ENCODE data around the gene CNGB1. TPM values are rescaled to one million over a fixed set of nuclear protein-coding genes. Genes with fewer than 3 reads are reported as not detected.
"Not testable (repeated sequence)": the region's sequence is repeated elsewhere in the genome, so short reads cannot be mapped to it uniquely, and the experiment has no call there.

CNGB1 gene
- total RNA-seq, 2 experiments from 2014 or later: not detected

DNA sequence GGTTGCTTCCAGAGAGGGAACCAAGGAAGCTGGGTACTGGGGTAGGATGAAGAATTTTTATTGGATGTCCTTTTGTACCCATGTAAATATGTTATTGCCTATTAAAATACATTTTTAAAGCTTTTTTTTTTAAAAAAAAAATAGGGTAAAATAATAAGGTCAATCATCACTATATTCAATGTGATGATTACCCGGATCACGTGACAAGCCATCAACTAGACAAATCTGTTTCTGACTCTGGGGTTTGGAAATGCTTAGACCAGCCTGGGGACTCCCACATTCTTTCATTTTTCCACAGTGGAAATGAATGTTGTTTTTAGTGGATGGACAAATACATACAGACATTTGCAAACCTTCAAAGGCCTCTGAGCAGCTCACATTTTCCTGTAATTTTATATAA is 88.7 kb downstream of the CNGB1 start:
- no peak overlapping the region for H3K4me3 Mint-ChIP-seq
- no peaks in the 10 kb centered on the region for H3K36me3 Mint-ChIP-seq
- H3K27ac Mint-ChIP-seq: no peak overlapping the region
- H3K4me1 Mint-ChIP-seq: no peaks in the 10 kb centered on the region
- no peak for DNase-seq
- H3K9me3 Mint-ChIP-seq: no peaks in the 10 kb centered on the region
- H3K27me3 Mint-ChIP-seq: peaks cover 42% of the 10 kb centered on the region

DNA sequence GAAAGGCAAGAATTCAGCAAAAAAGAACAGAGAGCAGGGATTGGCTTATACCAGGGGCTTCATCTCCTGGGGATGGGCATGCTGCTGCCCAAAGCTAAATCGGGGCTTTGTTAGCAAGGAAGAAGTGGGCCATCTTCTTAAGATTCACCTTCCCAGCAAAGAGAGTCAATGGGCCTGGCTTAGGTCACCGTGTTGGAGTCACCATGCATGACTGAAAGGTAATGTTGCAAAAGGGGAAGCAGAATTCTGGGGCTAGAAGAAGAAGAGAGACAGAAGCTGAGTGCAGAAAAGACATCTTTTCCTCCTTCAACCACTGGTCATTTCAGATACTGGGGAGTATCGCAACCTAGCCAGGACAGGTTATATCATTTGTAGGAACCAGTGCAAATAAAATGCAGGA is 92.3 kb downstream of the CNGB1 start:
- Mint-ChIP-seq H3K9me3 (no peaks in the 10 kb centered on the region), H3K4me3 (no peak overlapping the region), H3K4me1 (no peaks in the 10 kb centered on the region), H3K27ac (no peak overlapping the region), H3K36me3 (no peaks in the 10 kb centered on the region), H3K27me3 (peaks cover 13% of the 10 kb centered on the region)
- no peak for DNase-seq

DNA sequence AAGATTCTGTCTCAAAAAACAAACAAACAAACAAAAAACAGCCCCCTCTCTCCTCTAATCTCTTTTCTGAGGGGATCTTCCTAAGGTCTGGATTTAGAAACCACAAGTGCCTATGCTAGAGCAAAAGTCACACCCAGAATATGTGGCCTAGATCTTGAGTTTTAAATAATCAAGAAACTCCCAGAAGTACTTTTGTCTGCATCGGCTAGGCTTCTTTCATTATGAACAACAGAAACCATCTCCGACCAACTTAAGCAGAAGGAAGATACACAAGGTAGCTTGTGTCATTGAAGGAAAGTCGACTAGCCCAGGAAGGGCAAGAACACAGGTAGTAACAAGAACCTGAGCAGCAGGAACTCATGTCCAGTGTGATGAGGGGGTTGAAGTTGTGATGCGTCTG is 94.7 kb downstream of the CNGB1 start:
- H3K36me3 Mint-ChIP-seq: no peaks in the 10 kb centered on the region
- H3K27me3 Mint-ChIP-seq: peaks cover 10% of the 10 kb centered on the region
- DNase-seq: no peak
- no peak overlapping the region for H3K27ac Mint-ChIP-seq
- no peak overlapping the region for H3K4me3 Mint-ChIP-seq
- H3K4me1 Mint-ChIP-seq: peaks cover 3% of the 10 kb centered on the region
- no peaks in the 10 kb centered on the region for H3K9me3 Mint-ChIP-seq

DNA sequence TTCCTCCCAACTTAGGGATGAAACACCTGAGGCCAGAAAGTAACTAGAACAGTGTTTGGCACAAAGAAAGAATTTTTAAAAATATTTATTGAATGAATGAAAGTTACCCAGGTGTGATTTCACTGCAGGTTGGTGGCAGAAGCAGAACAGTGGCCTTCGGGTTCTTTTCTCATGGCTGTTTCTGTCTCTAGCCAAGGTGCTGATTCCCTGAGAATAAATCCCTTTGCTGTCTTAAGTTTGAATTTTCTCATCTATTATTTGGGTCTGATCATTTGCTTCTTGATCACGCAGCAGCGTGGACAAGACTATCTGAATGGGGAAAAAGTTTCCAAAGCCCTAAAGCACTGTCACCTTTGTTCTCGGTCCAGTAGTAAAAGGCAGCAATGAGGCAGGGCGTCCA is 95.6 kb downstream of the CNGB1 start:
- no peak for DNase-seq
- H3K27me3 Mint-ChIP-seq: peaks cover 10% of the 10 kb centered on the region
- H3K27ac Mint-ChIP-seq: no peak overlapping the region
- no peaks in the 10 kb centered on the region for H3K36me3 Mint-ChIP-seq
- no peaks in the 10 kb centered on the region for H3K9me3 Mint-ChIP-seq
- peaks cover 3% of the 10 kb centered on the region for H3K4me1 Mint-ChIP-seq
- no peak overlapping the region for H3K4me3 Mint-ChIP-seq

DNA sequence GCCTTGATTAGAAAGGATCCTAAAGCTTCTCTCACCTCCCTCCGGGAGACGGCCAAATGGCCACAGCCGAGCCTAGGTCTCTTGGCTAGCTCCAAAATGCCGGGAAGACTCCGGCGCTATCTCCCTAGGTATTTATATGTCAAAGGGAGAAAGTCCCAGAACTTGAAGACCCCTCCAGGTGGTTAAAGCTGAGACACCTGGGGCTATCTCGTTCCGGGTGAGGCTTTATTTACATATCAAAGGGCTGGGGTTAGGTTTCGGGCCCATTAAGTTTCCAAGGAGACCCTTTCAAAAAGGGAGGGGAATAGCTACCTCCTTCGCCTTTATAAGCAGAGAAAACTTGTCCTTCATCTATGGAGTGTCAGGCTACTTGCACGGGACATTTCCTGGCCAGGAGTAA is 97.7 kb downstream of the CNGB1 start:
- no peak overlapping the region for H3K27ac Mint-ChIP-seq
- no peak overlapping the region for H3K4me3 Mint-ChIP-seq
- no peak for DNase-seq
- peaks cover 10% of the 10 kb centered on the region for H3K27me3 Mint-ChIP-seq
- H3K4me1 Mint-ChIP-seq: peaks cover 3% of the 10 kb centered on the region
- H3K36me3 Mint-ChIP-seq: no peaks in the 10 kb centered on the region
- no peaks in the 10 kb centered on the region for H3K9me3 Mint-ChIP-seq

DNA sequence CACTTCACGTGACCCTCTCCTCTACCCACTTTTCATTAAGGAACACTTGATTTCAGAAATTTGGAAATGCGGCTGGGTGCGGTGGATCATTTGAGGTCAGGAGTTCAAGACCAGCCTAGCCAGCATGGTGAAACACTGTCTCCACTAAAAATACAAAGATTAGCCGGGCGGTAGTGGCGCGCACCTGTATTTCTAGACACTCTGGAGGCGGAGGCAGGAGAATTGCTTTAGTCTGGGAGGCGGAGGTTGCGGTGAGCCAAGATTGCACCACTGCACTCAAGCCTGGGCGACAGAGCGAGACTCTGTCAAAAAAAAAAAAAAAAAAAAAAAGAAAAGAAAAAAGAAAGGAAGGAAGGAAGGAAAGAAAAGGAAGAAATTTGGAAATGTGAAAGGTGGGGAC is 98.2 kb downstream of the CNGB1 start:
- DNase-seq, H3K27me3 Mint-ChIP-seq, H3K9me3 Mint-ChIP-seq, H3K4me3 Mint-ChIP-seq, H3K27ac Mint-ChIP-seq, H3K36me3 Mint-ChIP-seq, H3K4me1 Mint-ChIP-seq: not testable (repeated sequence)

DNA sequence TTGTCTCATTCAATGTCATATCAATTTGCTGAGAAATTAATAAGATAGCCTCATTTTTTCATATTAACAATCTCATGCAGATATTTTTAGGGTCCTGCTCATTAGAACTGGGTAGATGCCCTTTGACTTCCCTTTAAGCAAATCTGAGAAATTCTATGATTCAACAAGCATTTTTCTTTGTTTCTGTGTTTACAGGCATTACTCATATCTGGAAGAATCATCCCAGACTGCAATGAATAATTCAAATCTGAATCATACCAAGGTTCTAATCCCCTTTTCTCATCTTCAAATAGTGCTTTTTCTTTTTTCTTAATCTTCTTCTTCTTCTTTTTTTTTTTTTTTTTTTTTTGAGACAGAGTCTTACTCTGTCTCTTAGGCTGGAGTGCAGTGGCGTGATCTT is 99.5 kb downstream of the CNGB1 start:
- Mint-ChIP-seq H3K4me3 (no peak overlapping the region), H3K27me3 (peaks cover 10% of the 10 kb centered on the region), H3K27ac (no peak overlapping the region), H3K36me3 (no peaks in the 10 kb centered on the region), H3K9me3 (no peaks in the 10 kb centered on the region), H3K4me1 (peaks cover 3% of the 10 kb centered on the region)
- no peak for DNase-seq

DNA sequence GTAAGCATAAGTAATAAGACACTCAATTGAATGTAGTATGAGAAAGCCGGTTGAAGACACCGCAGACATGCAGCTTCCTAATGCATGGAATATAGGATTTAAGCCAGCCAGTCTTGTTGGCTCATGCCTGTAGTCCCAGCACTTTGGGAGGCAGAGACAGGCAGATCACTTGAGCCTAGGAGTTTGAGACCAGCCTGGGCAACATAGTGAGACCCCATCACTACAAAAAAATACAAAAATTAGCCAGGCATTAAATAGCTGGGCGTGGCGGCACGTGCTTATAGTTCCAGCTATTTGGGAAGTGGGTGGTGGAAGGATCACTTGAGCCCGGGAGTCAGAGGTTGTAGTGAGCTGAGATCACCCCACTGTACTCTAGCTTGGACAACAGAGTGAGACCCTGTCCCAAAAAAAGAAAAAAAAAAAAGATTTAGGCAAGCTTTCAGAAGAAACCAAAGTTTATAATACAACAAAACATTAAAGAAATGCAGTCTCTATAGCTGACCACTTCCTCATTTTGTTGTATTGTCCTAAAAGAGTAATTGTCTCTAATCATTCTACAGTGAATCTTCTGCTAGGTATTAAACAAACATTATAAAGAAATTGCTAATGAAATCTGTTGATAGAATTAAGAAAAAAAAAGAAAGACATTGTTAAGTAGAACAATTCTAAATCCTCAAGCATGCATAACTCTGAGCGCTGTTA is 100.0 kb downstream of the CNGB1 start:
- H3K36me3 Mint-ChIP-seq: no peaks in the 10 kb centered on the region
- H3K27ac Mint-ChIP-seq: no peak overlapping the region
- H3K4me3 Mint-ChIP-seq: no peak overlapping the region
- peaks cover 10% of the 10 kb centered on the region for H3K27me3 Mint-ChIP-seq
- H3K9me3 Mint-ChIP-seq: no peaks in the 10 kb centered on the region
- no peak for DNase-seq
- peaks cover 3% of the 10 kb centered on the region for H3K4me1 Mint-ChIP-seq

DNA sequence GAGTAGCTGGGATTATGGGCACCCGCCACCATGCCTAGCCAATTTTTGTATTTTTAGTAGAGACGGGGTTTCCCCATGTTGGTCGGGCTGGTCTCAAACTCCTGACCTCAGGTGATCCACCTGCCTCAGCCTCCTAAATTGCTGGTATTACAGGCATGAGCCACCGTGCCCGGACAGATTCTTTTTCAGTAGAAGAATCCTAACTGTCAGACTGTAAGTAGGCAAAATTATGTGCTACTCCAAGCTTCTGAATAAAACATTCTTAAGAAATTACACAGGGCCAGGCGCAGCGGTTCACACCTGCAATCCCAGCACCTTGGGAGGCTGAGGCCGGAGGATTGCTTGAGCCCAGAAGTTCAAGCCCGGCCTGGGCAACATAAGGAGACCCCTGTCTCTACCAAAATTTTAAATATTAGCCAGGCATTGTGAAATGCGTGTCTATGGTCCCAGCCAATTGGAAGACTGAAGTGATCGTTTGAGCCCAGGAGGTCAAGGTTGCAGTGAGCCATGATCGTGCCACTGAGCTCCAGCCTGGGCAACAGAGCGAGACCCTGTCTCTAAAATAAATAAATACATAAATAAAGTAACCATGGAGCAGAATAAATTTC is 101.9 kb downstream of the CNGB1 start:
- no peak overlapping the region for H3K4me3 Mint-ChIP-seq

DNA sequence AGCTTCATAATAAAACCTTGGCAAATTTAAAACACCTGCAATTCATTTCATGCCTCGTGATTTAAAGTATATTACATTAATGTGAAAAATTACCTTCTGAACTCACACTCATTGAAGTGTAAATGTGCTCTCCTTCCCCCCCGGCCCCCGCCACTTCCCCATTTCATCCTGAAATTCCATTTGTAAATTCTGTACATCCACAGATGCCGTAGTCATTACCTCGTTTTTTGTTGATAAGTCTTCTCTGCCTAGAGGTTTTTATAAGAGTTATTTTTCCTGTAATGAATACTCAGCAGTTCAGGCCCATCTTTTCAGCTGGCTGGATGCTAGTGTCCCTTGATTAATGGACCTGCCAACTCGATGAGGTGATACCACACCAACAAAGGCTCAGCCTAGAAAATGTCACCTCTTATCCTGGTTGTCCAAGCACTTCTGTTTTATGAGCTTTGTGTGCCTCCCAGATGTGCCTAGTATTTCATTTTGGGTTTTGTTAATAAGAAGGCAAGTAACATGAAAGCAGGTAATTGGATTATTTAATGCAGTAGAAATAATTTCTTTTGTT is 103.8 kb downstream of the CNGB1 start:
- Mint-ChIP-seq H3K27ac (no peak overlapping the region), H3K27me3 (peaks cover 12% of the 10 kb centered on the region), H3K9me3 (no peaks in the 10 kb centered on the region), H3K36me3 (no peaks in the 10 kb centered on the region), H3K4me1 (peaks cover 3% of the 10 kb centered on the region), H3K4me3 (no peak overlapping the region)
- DNase-seq: no peak

More for the DNA sequence above, 101.9 kb downstream of the CNGB1 start:
- peaks cover 10% of the 10 kb centered on the region for H3K27me3 Mint-ChIP-seq
- no peaks in the 10 kb centered on the region for H3K36me3 Mint-ChIP-seq
- no peaks in the 10 kb centered on the region for H3K9me3 Mint-ChIP-seq
- peaks cover 3% of the 10 kb centered on the region for H3K4me1 Mint-ChIP-seq
- H3K27ac Mint-ChIP-seq: no peak overlapping the region
- no peak for DNase-seq

DNA sequence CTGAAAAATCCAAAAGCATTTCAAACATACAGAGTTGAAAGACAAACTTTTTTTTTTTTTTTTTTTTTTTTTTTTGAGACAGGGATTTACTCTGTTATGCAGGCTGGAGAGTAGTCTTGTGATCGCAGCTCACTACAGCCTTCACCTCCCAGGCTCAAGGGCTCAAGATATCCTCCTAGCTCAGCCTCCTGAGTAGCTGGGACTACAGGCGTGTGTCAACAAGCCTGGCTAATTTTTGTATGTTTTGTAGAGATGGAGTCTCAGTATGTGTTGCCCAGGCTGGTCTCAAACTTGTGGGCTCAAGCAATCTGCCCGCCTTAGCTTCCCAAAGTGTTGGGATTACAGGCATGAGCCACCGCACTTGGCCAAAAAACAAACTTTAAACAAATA is 104.4 kb downstream of the CNGB1 start:
- H3K9me3 Mint-ChIP-seq: no peaks in the 10 kb centered on the region
- H3K4me1 Mint-ChIP-seq: peaks cover 3% of the 10 kb centered on the region
- no peaks in the 10 kb centered on the region for H3K36me3 Mint-ChIP-seq
- H3K27me3 Mint-ChIP-seq: peaks cover 9% of the 10 kb centered on the region
- H3K4me3 Mint-ChIP-seq: no peak overlapping the region
- no peak for DNase-seq
- H3K27ac Mint-ChIP-seq: no peak overlapping the region

DNA sequence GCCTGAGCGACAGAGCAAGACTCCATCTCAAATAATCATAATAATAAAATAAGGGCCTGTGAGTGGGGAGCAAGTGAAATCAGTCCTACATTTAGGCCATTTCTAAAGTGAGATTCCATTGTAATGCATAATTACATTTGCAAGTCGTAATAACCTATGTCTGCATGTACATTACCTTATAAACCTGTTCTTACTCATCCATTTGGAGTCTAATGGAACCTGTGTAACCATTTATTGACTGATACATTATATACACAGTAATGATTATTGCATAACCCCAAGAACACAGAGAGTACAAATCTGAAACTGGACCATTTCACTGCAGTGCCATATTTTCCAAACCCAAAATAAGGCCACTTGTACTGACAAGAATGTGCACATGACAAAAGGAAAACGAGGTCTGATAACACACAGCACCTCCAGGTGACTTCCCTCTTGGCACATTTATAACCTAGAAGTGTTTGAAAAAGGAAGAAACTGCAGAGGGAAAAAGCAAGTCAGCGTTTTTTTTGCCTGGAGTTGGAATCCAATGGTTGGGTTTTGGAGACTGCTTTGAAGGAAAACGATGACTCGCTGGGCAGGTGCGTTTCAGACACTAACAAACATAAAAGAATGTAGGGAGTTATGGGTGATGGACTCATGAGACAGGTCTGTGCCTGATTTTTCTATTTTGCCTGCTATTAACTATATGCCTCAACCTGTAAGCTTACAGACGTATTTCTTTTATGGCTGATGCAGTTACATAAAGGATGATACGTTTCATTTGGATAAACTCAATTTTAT is 105.0 kb downstream of the CNGB1 start:
- no peak overlapping the region for H3K27ac Mint-ChIP-seq

DNA sequence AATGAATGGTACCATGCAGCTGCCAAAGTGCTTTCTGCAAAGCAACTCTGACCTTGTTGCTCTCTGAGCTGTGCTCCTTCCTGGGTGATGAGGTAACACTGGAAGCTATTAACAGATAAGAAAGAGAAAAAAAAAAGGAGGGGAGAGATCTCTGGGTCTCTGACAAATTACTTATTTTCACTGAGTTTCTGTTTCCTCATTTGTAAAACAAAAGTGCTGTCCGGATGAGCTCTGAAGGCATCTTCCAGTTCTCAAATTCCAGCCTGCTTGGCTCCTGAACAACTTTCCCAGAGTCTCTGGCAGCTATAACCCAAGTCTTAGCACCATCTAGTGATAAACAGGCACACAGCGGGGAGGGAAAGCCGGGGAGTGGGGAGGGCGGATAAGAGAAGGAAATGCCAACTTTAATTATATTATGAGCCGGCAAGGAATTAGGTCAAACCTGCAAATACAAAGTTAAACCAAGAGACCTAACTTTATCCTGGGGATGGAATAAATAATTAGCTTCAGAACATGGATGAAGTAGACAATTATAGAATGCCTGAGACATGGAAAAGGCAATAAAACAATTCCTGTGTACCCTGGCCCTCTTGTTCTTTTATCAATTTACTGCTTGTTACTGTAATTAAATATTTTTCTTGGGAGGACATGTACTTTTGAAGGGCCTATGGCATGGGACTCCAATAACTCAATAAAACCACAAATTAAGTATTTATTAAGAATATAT is 107.3 kb downstream of the CNGB1 start:
- H3K36me3 Mint-ChIP-seq: no peaks in the 10 kb centered on the region
- no peaks in the 10 kb centered on the region for H3K4me1 Mint-ChIP-seq
- no peaks in the 10 kb centered on the region for H3K9me3 Mint-ChIP-seq
- no peak overlapping the region for H3K27ac Mint-ChIP-seq
- H3K4me3 Mint-ChIP-seq: no peak overlapping the region
- H3K27me3 Mint-ChIP-seq: peaks cover 16% of the 10 kb centered on the region
- DNase-seq: no peak

More for the DNA sequence above, 105.0 kb downstream of the CNGB1 start:
- no peaks in the 10 kb centered on the region for H3K9me3 Mint-ChIP-seq
- no peak overlapping the region for H3K4me3 Mint-ChIP-seq
- no peak for DNase-seq
- H3K36me3 Mint-ChIP-seq: no peaks in the 10 kb centered on the region
- peaks cover 9% of the 10 kb centered on the region for H3K27me3 Mint-ChIP-seq
- H3K4me1 Mint-ChIP-seq: no peaks in the 10 kb centered on the region

DNA sequence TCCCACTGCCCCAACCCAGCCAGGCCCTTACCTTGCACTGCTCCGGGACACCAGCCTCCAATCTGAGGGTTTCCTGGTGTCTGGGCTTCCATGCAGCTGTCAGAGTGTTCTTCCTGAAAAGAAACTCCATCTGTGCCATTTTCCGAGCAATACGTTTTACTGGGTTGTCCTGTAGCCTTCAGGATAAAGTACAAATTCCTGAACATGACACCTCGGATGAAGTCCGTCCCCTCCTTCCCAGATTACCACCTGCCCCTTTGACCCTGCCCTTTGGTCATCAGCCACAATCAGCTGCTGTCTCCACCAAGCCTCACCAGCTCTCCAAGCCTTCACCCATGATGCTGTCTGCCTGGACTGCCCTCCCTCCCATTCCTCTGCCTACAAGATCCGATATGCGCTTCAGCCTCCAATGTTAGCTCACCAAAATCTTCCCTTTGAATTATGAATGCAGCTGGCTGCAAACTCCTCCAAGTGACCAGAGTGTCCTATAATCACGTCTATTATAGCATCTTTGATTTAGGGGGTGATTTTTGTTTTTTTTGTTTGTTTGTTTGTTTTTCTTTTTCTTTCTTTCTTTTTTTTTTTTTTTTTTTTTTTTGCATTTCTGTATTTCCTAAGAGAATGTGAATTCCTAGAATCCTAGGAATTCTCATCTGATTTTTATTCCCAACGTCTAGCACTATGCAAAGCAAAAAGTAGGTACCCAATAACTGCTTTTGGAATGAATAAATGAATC is 108.1 kb downstream of the CNGB1 start:
- no peaks in the 10 kb centered on the region for H3K9me3 Mint-ChIP-seq
- H3K27ac Mint-ChIP-seq: no peak overlapping the region
- H3K27me3 Mint-ChIP-seq: peaks cover 23% of the 10 kb centered on the region
- no peak overlapping the region for H3K4me3 Mint-ChIP-seq
- no peaks in the 10 kb centered on the region for H3K36me3 Mint-ChIP-seq
- no peak for DNase-seq
- H3K4me1 Mint-ChIP-seq: no peaks in the 10 kb centered on the region
